Caco-2 (cell line): ENCODE results near the gene TBX3. TPM values are rescaled to one million over a fixed set of nuclear protein-coding genes. Genes with fewer than 3 reads are reported as not detected.
A peak's percentile ranks its signal among the peaks of the same experiment; 100 is the strongest.
"Not testable (repeated sequence)": the region's sequence is repeated elsewhere in the genome, so short reads cannot be mapped to it uniquely, and the experiment has no call there.

Experiments used
- BruUV-seq: library from RNA; stranded (reverse); fragments of 400-500 nt; replicated peaks from 2 replicates; lab custom pipeline; 2021; lab: Mats Ljungman, UMichigan
- CTCF ChIA-PET: fragments of 300-600 bp; sonication (Branson Sonifier 250); formaldehyde crosslinking; loops from one replicate; lab custom pipeline; 2022; ENCODE audit warnings: antibody characterized with exemption; lab: Charles Lee
- POLR2A ChIA-PET: fragments of 300-600 bp; sonication (Branson Sonifier 250); formaldehyde crosslinking; loops from one replicate; lab custom pipeline; 2022; ENCODE audit warnings: antibody characterized with exemption; lab: Charles Lee
- DNase-seq, 2 experiments: peaks; one replicate each; pipeline versions ENCODE4 v3.0.0 to v3.0.0-alpha.2; 2020 to 2022
- H3K27me3 ChIP-seq: replicated peaks from 2 replicates; pipeline ENCODE4 v1.6.0; 2011; ENCODE audit warnings: low read length; ENCODE audit not compliant: control insufficient read depth, insufficient read depth
- H3K36me3 ChIP-seq: 2 replicates; pipeline ENCODE4 v1.5.1; 2011; ENCODE audit warnings: low read length; ENCODE audit not compliant: control insufficient read depth, insufficient read depth
- H3K4me1 ChIP-seq: fragments of 250-450 bp; sonication (Bioruptor Pico); 2 replicates; pipeline ENCODE4 v1.5.1; 2020; ENCODE audit warnings: mild to moderate bottlenecking
- H3K4me3 ChIP-seq: 2 replicates; pipeline ENCODE4 v1.5.1; 2011; ENCODE audit warnings: low read depth, mild to moderate bottlenecking, control low read depth, low read length
- H3K9me3 ChIP-seq: fragments of 250-450 bp; sonication (Bioruptor Pico); 2 replicates; pipeline ENCODE4 v1.5.1; 2020; ENCODE audit warnings: mild to moderate bottlenecking, moderate library complexity
- H3K27ac Mint-ChIP-seq: one replicate; pipeline ENCODE4 v1.8.0; 2022; ENCODE audit warnings: mixed read lengths; ENCODE audit not compliant: unreplicated experiment
- H3K27me3 Mint-ChIP-seq: one replicate; pipeline ENCODE4 v1.8.0; 2022; ENCODE audit warnings: mixed read lengths; ENCODE audit not compliant: insufficient read depth, unreplicated experiment
- H3K36me3 Mint-ChIP-seq: one replicate; pipeline ENCODE4 v1.8.0; 2022; ENCODE audit warnings: mild to moderate bottlenecking, mixed read lengths; ENCODE audit not compliant: insufficient read depth, unreplicated experiment
- H3K4me1 Mint-ChIP-seq: one replicate; pipeline ENCODE4 v1.8.0; 2022; ENCODE audit warnings: low read depth, mixed read lengths; ENCODE audit not compliant: unreplicated experiment
- H3K4me3 Mint-ChIP-seq: one replicate; pipeline ENCODE4 v1.8.0; 2022; ENCODE audit warnings: mild to moderate bottlenecking, moderate library complexity, mixed read lengths; ENCODE audit not compliant: unreplicated experiment
- H3K9me3 Mint-ChIP-seq: one replicate; pipeline ENCODE4 v1.8.0; 2022; ENCODE audit warnings: mixed read lengths; ENCODE audit not compliant: unreplicated experiment
- CTCF ChIP-seq, 2 experiments: fragments of 200-600 bp in 1 of 2; IDR thresholded peaks; 1 replicate in 1 of 2; 2 replicates in 1 of 2; pipeline versions ENCODE4 v1.5.1 to v1.8.0; 2011 to 2022; ENCODE audit warnings: antibody characterized with exemption in 1 of 2, control low read depth in 1 of 2, inconsistent platforms in 1 of 2, low read depth in 1 of 2, low read length in 1 of 2, mild to moderate bottlenecking in 1 of 2, moderate library complexity in 1 of 2; ENCODE audit not compliant: insufficient read depth in 1 of 2, severe bottlenecking in 1 of 2, unreplicated experiment in 1 of 2
- intact Hi-C: fragments of 100-400 bp; cut with micrococcal nuclease; formaldehyde crosslinking; loops from one replicate; pipeline ENCODE4 v1.10.0; 2022; ENCODE audit not compliant: unreplicated experiment
- total RNA-seq: library from RNA; stranded (reverse); gene quantifications from 2 replicates; pipeline ENCODE4 v1.2.3, GENCODE V29; 2022

The TBX3 gene
- total RNA-seq, 1 experiment from 2014 or later = 47.2 TPM

GRCh38 chr12:114709112-114709511 is 25.1 kb upstream of the TBX3 start:
- Mint-ChIP-seq H3K27me3 (no peaks in the 10 kb centered on the region), H3K9me3 (no peaks in the 10 kb centered on the region), H3K4me1 (peaks cover 26% of the 10 kb centered on the region), H3K4me3 (no peak overlapping the region), H3K36me3 (no peaks in the 10 kb centered on the region), H3K27ac (no peak overlapping the region)
- Histone ChIP-seq H3K9me3 (peaks cover 5% of the 10 kb centered on the region; the same call in 1 of the 2 replicates), H3K27me3 (no peaks in the 10 kb centered on the region), H3K36me3 (no peaks in the 10 kb centered on the region), H3K4me1 (peaks cover 34% of the 10 kb centered on the region), H3K4me3 (no peak overlapping the region)
- intact Hi-C loops = no loop called here
- BruUV-seq = no TSS peak
- ChIA-PET CTCF (no interaction called here), POLR2A (no interaction called here)
- TF ChIP-seq CTCF (IDR thresholded peaks at IDR 0.05; ENCODE audit: insufficient read depth in 1 of 2, low read depth in 1 of 2, low read length in 1 of 2, severe bottlenecking in 1 of 2, unreplicated experiment in 1 of 2) = no peak
- DNase-seq = no peak

- H3K9me3 ChIP-seq, H3K36me3 Mint-ChIP-seq, H3K4me3 Mint-ChIP-seq, H3K9me3 Mint-ChIP-seq, H3K27me3 Mint-ChIP-seq, POLR2A ChIA-PET, H3K36me3 ChIP-seq, H3K4me3 ChIP-seq, DNase-seq, CTCF ChIA-PET, H3K27me3 ChIP-seq, intact Hi-C loops, BruUV-seq, H3K27ac Mint-ChIP-seq: not testable (repeated sequence)
- H3K4me1 ChIP-seq = peaks cover 38% of the 10 kb centered on the region
- peaks cover 31% of the 10 kb centered on the region for H3K4me1 Mint-ChIP-seq
These were observed 24.6 kb upstream of the TBX3 start for GRCh38 chr12:114708598-114708997.

GRCh38 chr12:114704096-114704495 is 20.1 kb upstream of the TBX3 start:
- no peaks in the 10 kb centered on the region for H3K36me3 ChIP-seq
- no peak for TF ChIP-seq CTCF (IDR thresholded peaks at IDR 0.05; ENCODE audit: insufficient read depth in 1 of 2, low read depth in 1 of 2, low read length in 1 of 2, severe bottlenecking in 1 of 2, unreplicated experiment in 1 of 2)
- Mint-ChIP-seq H3K36me3 (no peaks in the 10 kb centered on the region), H3K4me3 (peak overlapping the region; percentile 70), H3K27ac (peak overlapping the region; percentile 95), H3K4me1 (peaks cover 38% of the 10 kb centered on the region), H3K27me3 (no peaks in the 10 kb centered on the region), H3K9me3 (no peaks in the 10 kb centered on the region)
- DNase-seq = peak; percentile 60 to 70
- peaks cover 38% of the 10 kb centered on the region for H3K4me1 ChIP-seq
- intact Hi-C loops = loop anchor here (5.0 kb wide), 2 partner anchors 63 to 93 kb away; no protein-coding TSS in a partner anchor
- H3K9me3 ChIP-seq = no peaks in the 10 kb centered on the region
- TSS peak; percentile 37 for BruUV-seq
- no peaks in the 10 kb centered on the region for H3K27me3 ChIP-seq
- CTCF ChIA-PET = interaction anchor here (0.7 to 1.9 kb wide), 6 partner anchors 16 to 782 kb away, joined by 3 to 52 read pairs (median 6); partner anchors contain the start of gene TBX3
- no peak overlapping the region for H3K4me3 ChIP-seq
- POLR2A ChIA-PET = interaction anchor here (0.5 to 1.7 kb wide), 3 partner anchors 20 to 96 kb away, joined by 12 to 62 read pairs (median 17); partner anchors contain the start of gene TBX3
